ENCODE results near the gene HEATR1. TPM values are rescaled to one million over a fixed set of nuclear protein-coding genes. Genes with fewer than 3 reads are reported as not detected.

The HEATR1 gene
- total RNA-seq, 2 donors from 2014 or later: 51.8 to 65.4 TPM

- TF ChIP-seq, protein P1, sequence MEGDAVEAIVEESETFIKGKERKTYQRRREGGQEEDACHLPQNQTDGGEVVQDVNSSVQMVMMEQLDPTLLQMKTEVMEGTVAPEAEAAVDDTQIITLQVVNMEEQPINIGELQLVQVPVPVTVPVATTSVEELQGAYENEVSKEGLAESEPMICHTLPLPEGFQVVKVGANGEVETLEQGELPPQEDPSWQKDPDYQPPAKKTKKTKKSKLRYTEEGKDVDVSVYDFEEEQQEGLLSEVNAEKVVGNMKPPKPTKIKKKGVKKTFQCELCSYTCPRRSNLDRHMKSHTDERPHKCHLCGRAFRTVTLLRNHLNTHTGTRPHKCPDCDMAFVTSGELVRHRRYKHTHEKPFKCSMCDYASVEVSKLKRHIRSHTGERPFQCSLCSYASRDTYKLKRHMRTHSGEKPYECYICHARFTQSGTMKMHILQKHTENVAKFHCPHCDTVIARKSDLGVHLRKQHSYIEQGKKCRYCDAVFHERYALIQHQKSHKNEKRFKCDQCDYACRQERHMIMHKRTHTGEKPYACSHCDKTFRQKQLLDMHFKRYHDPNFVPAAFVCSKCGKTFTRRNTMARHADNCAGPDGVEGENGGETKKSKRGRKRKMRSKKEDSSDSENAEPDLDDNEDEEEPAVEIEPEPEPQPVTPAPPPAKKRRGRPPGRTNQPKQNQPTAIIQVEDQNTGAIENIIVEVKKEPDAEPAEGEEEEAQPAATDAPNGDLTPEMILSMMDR (conservative IDR thresholded peaks at IDR 0.05): no peak
- Mint-ChIP-seq H3K27ac (no peak overlapping the region), H3K4me1 (no peaks in the 10 kb centered on the region), H3K9me3 (no peaks in the 10 kb centered on the region), H3K36me3 (ENCODE audit: low read depth) (peaks cover 1% of the 10 kb centered on the region), H3K4me3 (no peak overlapping the region), H3K27me3 (ENCODE audit: insufficient read depth) (no peaks in the 10 kb centered on the region)
- Histone ChIP-seq H3K27me3 (ENCODE audit: control insufficient read depth, insufficient read depth, low read length, poor library complexity, severe bottlenecking) (no peaks in the 10 kb centered on the region), H3K27ac (ENCODE audit: low read depth, low read length) (no peak overlapping the region), H3K36me3 (ENCODE audit: control insufficient read depth, insufficient read depth, low read length) (no peaks in the 10 kb centered on the region), H3K4me3 (ENCODE audit: low read length) (no peak overlapping the region), H3K9me3 (ENCODE audit: control insufficient read depth, low read length) (no peaks in the 10 kb centered on the region), H3K4me1 (ENCODE audit: control insufficient read depth, insufficient read depth, low read length) (no peaks in the 10 kb centered on the region), H3K9ac (ENCODE audit: extremely low read depth, low read length, poor library complexity, severe bottlenecking) (no peak overlapping the region)
- DNase-seq: no peak
- WGBS, 2 experiments (ENCODE audit: insufficient coverage in 1 of 2, insufficient read length in 1 of 2): 86 to 100% methylated on average over 1 of the region's 1 CpG
Measured at GRCh38 chr1:236530286-236530685, 74.0 kb downstream of the HEATR1 start.

DNA sequence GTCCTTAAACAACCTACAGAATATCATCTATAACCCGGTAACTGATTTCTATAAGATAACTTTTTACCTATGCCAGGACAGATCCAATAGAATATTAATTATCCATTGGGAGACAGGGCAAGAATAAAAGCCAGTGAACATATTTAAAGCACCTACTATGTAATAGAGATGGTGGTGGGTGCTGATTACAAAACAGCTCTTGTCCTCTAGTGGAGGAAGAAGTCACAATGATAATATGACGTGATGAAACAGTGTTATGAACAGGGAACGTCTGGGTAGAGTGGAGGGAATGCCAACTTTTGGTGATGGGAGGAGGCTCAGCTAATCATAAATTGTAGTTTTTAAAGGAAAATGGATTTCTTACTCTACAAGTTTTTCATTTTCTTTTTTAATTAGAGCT lies 78.2 kb downstream of the HEATR1 start:
- peaks cover 5% of the 10 kb centered on the region for H3K4me1 Mint-ChIP-seq
- H3K36me3 Mint-ChIP-seq (ENCODE audit: low read depth): peaks cover 1% of the 10 kb centered on the region
- DNase-seq: no peak
- no peaks in the 10 kb centered on the region for H3K9me3 Mint-ChIP-seq
- Histone ChIP-seq H3K9ac (ENCODE audit: extremely low read depth, low read length, poor library complexity, severe bottlenecking) (no peak overlapping the region), H3K9me3 (ENCODE audit: control insufficient read depth, low read length) (no peaks in the 10 kb centered on the region), H3K27me3 (ENCODE audit: control insufficient read depth, insufficient read depth, low read length, poor library complexity, severe bottlenecking) (peaks cover 18% of the 10 kb centered on the region), H3K36me3 (ENCODE audit: control insufficient read depth, insufficient read depth, low read length) (no peaks in the 10 kb centered on the region), H3K4me1 (ENCODE audit: control insufficient read depth, insufficient read depth, low read length) (no peaks in the 10 kb centered on the region), H3K27ac (ENCODE audit: low read depth, low read length) (no peak overlapping the region), H3K4me3 (ENCODE audit: low read length) (no peak overlapping the region)
- peaks cover 11% of the 10 kb centered on the region for H3K27me3 Mint-ChIP-seq (ENCODE audit: insufficient read depth)
- TF ChIP-seq, protein P1 (conservative IDR thresholded peaks at IDR 0.05): no peak
- no peak overlapping the region for H3K4me3 Mint-ChIP-seq
- H3K27ac Mint-ChIP-seq: peak overlapping the region; percentile 4
- WGBS, 2 experiments (ENCODE audit: insufficient coverage in 1 of 2, insufficient read length in 1 of 2): 90 to 100% methylated on average over 2 to 3 of the region's 3 CpGs

- Mint-ChIP-seq H3K4me1 (peaks cover 5% of the 10 kb centered on the region), H3K4me3 (peak overlapping the region; percentile 72), H3K36me3 (ENCODE audit: low read depth) (peaks cover 1% of the 10 kb centered on the region), H3K27ac (peak overlapping the region; percentile 60), H3K9me3 (no peaks in the 10 kb centered on the region), H3K27me3 (ENCODE audit: insufficient read depth) (peaks cover 11% of the 10 kb centered on the region)
- DNase-seq: no peak
- Histone ChIP-seq H3K27me3 (ENCODE audit: control insufficient read depth, insufficient read depth, low read length, poor library complexity, severe bottlenecking) (peaks cover 18% of the 10 kb centered on the region), H3K36me3 (ENCODE audit: control insufficient read depth, insufficient read depth, low read length) (no peaks in the 10 kb centered on the region), H3K9ac (ENCODE audit: extremely low read depth, low read length, poor library complexity, severe bottlenecking) (no peak overlapping the region), H3K27ac (ENCODE audit: low read depth, low read length) (no peak overlapping the region), H3K4me3 (ENCODE audit: low read length) (peak overlapping the region; percentile 80), H3K9me3 (ENCODE audit: control insufficient read depth, low read length) (no peaks in the 10 kb centered on the region), H3K4me1 (ENCODE audit: control insufficient read depth, insufficient read depth, low read length) (no peaks in the 10 kb centered on the region)
- 73 to 86% methylated on average over 1 to 2 of the region's 3 CpGs for WGBS, 2 experiments (ENCODE audit: insufficient coverage in 1 of 2, insufficient read length in 1 of 2)
- TF ChIP-seq, protein P1 (conservative IDR thresholded peaks at IDR 0.05): no peak
Measured at GRCh38 chr1:236524895-236525184, 79.5 kb downstream of the HEATR1 start.
